ENCODE data around the gene THEMIS. TPM values are rescaled to one million over a fixed set of nuclear protein-coding genes. Genes with fewer than 3 reads are reported as not detected.

THEMIS gene
- total and polyA plus RNA-seq, 2 of the 4 experiments (the other 2 are of a cell fraction): not detected

DNA sequence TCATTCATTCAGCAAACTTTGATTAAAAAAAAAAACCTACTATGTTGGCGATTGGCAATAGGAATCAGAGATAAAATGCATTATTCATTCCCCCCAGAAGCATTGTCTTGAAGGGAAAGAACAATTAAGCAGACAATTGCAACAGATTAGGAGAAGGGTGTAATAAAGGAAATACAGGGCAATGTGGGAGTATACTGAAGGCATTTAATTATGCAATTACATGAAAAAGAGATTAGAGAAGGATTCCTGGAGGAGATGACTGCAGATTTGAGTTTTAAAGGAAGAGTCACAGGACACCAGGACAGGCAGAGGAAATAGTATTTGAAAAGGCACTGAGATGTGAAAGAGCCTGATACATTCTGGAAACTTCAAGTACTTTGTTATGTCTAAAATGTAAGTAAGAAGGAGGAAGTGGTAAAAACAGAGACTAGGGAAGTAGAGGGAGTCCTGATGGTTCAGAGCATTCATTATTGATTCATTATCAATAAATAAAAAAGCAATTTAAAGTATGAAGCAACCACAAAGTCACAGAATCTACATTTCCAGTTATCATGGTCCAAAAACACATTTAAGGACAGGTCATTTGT lies 43.7 kb downstream of the THEMIS start:
- dilution Hi-C loops (cut with HindIII; ENCODE audit: low sequenced_read_pairs, unreplicated experiment) (no loop called here), in situ Hi-C loops (cut with MboI; ENCODE audit: low sequenced_read_pairs) (loop anchor here (10.0 kb wide), 1 partner anchor 878 kb away; no protein-coding TSS in a partner anchor), intact Hi-C loops (cut with micrococcal nuclease) (loop anchor here (5.0 to 10.0 kb wide), 4 partner anchors 120 to 875 kb away; no protein-coding TSS in a partner anchor)
- Histone ChIP-seq H3K23ac (ENCODE audit: low read depth, low read length) (no peak overlapping the region), H4K5ac (ENCODE audit: low read depth, low read length) (no peak overlapping the region), H2BK15ac (ENCODE audit: low read depth, low read length) (no peak overlapping the region), H3K18ac (ENCODE audit: low read depth, low read length) (no peak overlapping the region), H4K20me1 (ENCODE audit: insufficient read depth, low read length) (no peaks in the 10 kb centered on the region), H2BK120ac (ENCODE audit: low read depth, low read length) (no peak overlapping the region), H3K79me1 (ENCODE audit: low read depth in 1 of 2, low read length in 2 of 2) (no peaks in the 10 kb centered on the region), H2AK9ac (replicated peaks; ENCODE audit: low read depth, low read length, poor library complexity) (no peak overlapping the region), H3K4me1 (ENCODE audit: control insufficient read depth, insufficient read depth, low read length) (no peaks in the 10 kb centered on the region), H3K4me2 (ENCODE audit: low read depth, low read length) (no peak overlapping the region), H3K56ac (ENCODE audit: extremely low read depth, insufficient read depth, low read length) (no peak overlapping the region), H4K8ac (ENCODE audit: low read depth in 2 of 2, low read length in 2 of 2) (no peak overlapping the region), H3K14ac (replicated peaks; ENCODE audit: low read depth, low read length) (no peak overlapping the region), H2BK20ac (ENCODE audit: low read depth, low read length) (no peak overlapping the region), H3K4me3 (ENCODE audit: insufficient read depth, low read depth, low read length) (no peak overlapping the region), H3K36me3 (ENCODE audit: control insufficient read depth, insufficient read depth, low read length) (no peaks in the 10 kb centered on the region), H3K9ac (ENCODE audit: low read depth, low read length) (no peak overlapping the region), H3K27me3 (ENCODE audit: control insufficient read depth, insufficient read depth, low read length) (no peaks in the 10 kb centered on the region), H4K91ac (ENCODE audit: insufficient read depth, low read depth, low read length) (no peak overlapping the region), H3K4ac (ENCODE audit: low read depth, low read length) (no peak overlapping the region), H2AK5ac (ENCODE audit: low read depth, low read length) (no peak overlapping the region), H3K9me1 (ENCODE audit: insufficient read depth, low read length) (no peaks in the 10 kb centered on the region), H3K9me3 (ENCODE audit: control insufficient read depth, insufficient read depth, low read length) (no peaks in the 10 kb centered on the region), H2BK5ac (ENCODE audit: low read depth, low read length, poor library complexity, severe bottlenecking) (no peak overlapping the region), H2AFZ (replicated peaks; ENCODE audit: low read length, poor library complexity) (no peak overlapping the region), H3K27ac (ENCODE audit: insufficient read depth, low read length) (no peak overlapping the region)
- no CpG with 5 or more reads among the region's 1 CpG for WGBS, 2 experiments (ENCODE audit: extremely low coverage in 2 of 2, insufficient read length in 1 of 2)
- no TSS peak for BruUV-seq (replicated peaks)
- ATAC-seq (ENCODE audit: low read depth) (no peak), DNase-seq (no peak)
- ChIA-PET CTCF (no interaction called here), POLR2A (ENCODE audit: unreplicated experiment) (no interaction called here)
- TF ChIP-seq RFX5 (IDR thresholded peaks at IDR 0.05; ENCODE audit: low read depth, low read length) (no peak), NFE2L2 (IDR thresholded peaks at IDR 0.05; ENCODE audit: low read depth, low read length) (no peak), POLR2A (IDR thresholded peaks at IDR 0.05; ENCODE audit: low read depth, low read length) (no peak)

Data from IMR-90 (cell line).